RPMI7951 (cell line): Measurements from ENCODE around the gene TMEM205. TPM values are rescaled to one million over a fixed set of nuclear protein-coding genes. Genes with fewer than 3 reads are reported as not detected.
A peak's percentile ranks its signal among the peaks of the same experiment; 100 is the strongest.
"Not testable (repeated sequence)": the region's sequence is repeated elsewhere in the genome, so short reads cannot be mapped to it uniquely, and the experiment has no call there.

Experiments used
- DNase-seq: peaks from one replicate; pipeline ENCODE4 v3.0.0-alpha.2; 2012; ENCODE audit warnings: low read depth
- total RNA-seq: library from RNA; depleted of rRNA; stranded (reverse); fragments of >200 nt; shearing (Covaris generic); gene quantifications from 2 replicates; pipeline ENCODE4 v1.2.3, GENCODE V29; 2014

Gene TMEM205
- total RNA-seq, 1 experiment from 2014 or later = 211 TPM

GRCh38 chr19:11373166-11373884, 27.3 kb upstream of the TMEM205 start:
- DNase-seq = peak; percentile 43

- no peak for DNase-seq
These were observed 24.7 kb upstream of the TMEM205 start for GRCh38 chr19:11370744-11371143.

GRCh38 chr19:11367528-11367927, 21.5 kb upstream of the TMEM205 start:
- DNase-seq = no peak

- no peak for DNase-seq
These were observed 19.6 kb upstream of the TMEM205 start for GRCh38 chr19:11365557-11366117.

GRCh38 chr19:11364935-11365334, 18.9 kb upstream of the TMEM205 start:
- DNase-seq = no peak

- no peak for DNase-seq
These were observed 18.3 kb upstream of the TMEM205 start for GRCh38 chr19:11364296-11364904.

- no peak for DNase-seq
These were observed 17.8 kb upstream of the TMEM205 start for GRCh38 chr19:11363881-11364280.

- DNase-seq = no peak
These were observed 16.0 kb upstream of the TMEM205 start for GRCh38 chr19:11361771-11362731.

GRCh38 chr19:11361037-11361770, 15.1 kb upstream of the TMEM205 start:
- no peak for DNase-seq

GRCh38 chr19:11359421-11359820, 13.4 kb upstream of the TMEM205 start:
- DNase-seq = no peak

- no peak for DNase-seq
These were observed 10.8 kb upstream of the TMEM205 start for GRCh38 chr19:11356676-11357550.

GRCh38 chr19:11356074-11356397, 10.0 kb upstream of the TMEM205 start:
- DNase-seq = no peak

GRCh38 chr19:11355160-11356073, 9.3 kb upstream of the TMEM205 start, which contains the start of gene PLPPR2:
Gene PLPPR2, plus strand, starts transcription at chr19:11355432. Its CDS starts 2,242 bp downstream, at chr19:11357674.
- DNase-seq = peak; percentile 86

GRCh38 chr19:11354102-11354501, 8.0 kb upstream of the TMEM205 start:
- DNase-seq = not testable (repeated sequence)

GRCh38 chr19:11349171-11349570, 3.1 kb upstream of the TMEM205 start:
- no peak for DNase-seq

GRCh38 chr19:11347546-11348039, 1.5 kb upstream of the TMEM205 start:
- no peak for DNase-seq

- DNase-seq = no peak
These were observed 805 bp downstream of the TMEM205 start for GRCh38 chr19:11345122-11345803.

GRCh38 chr19:11342429-11342828, 3.6 kb downstream of the TMEM205 start:
- DNase-seq = no peak

- not testable (repeated sequence) for DNase-seq
These were observed 6.0 kb downstream of the TMEM205 start for GRCh38 chr19:11340099-11340467.
